SHP77 (cell line): ENCODE measurements around the gene DCDC2.
"Not testable (repeated sequence)": the region's sequence is repeated elsewhere in the genome, so short reads cannot be mapped to it uniquely, and the experiment has no call there.

ENCODE experiments used
- DNase-seq, 2 experiments: peaks; one replicate each; lab custom pipeline; 2025; lab: John Stamatoyannopoulos, UW

The DCDC2 gene

GRCh38 chr6:24258214-24258613 lies 99.6 kb downstream of the DCDC2 start:
- DNase-seq, result not testable (repeated sequence)

GRCh38 chr6:24257282-24257681 lies 100.6 kb downstream of the DCDC2 start:
- no peak for DNase-seq

- DNase-seq, result no peak
Observed at GRCh38 chr6:24255676-24256075, 102.2 kb downstream of the DCDC2 start.

GRCh38 chr6:24253360-24253759 lies 104.5 kb downstream of the DCDC2 start:
- no peak for DNase-seq

GRCh38 chr6:24252280-24252679 lies 105.6 kb downstream of the DCDC2 start:
- DNase-seq, result no peak

GRCh38 chr6:24251339-24251738 lies 106.5 kb downstream of the DCDC2 start:
- DNase-seq, result no peak

- DNase-seq, result no peak
Observed at GRCh38 chr6:24249926-24250325, 107.9 kb downstream of the DCDC2 start.

GRCh38 chr6:24245275-24245674 lies 112.6 kb downstream of the DCDC2 start:
- no peak for DNase-seq

- DNase-seq, result no peak
Observed at GRCh38 chr6:24242924-24243323, 114.9 kb downstream of the DCDC2 start.

GRCh38 chr6:24241779-24242178 lies 116.1 kb downstream of the DCDC2 start:
- not testable (repeated sequence) for DNase-seq

- no peak for DNase-seq
Observed at GRCh38 chr6:24240943-24241342, 116.9 kb downstream of the DCDC2 start.

- no peak for DNase-seq
Observed at GRCh38 chr6:24240380-24240928, 117.4 kb downstream of the DCDC2 start.

- no peak for DNase-seq
Observed at GRCh38 chr6:24238700-24239099, 119.2 kb downstream of the DCDC2 start.

GRCh38 chr6:24236779-24237178 lies 121.1 kb downstream of the DCDC2 start:
- DNase-seq, result not testable (repeated sequence)

GRCh38 chr6:24233813-24234442 lies 123.9 kb downstream of the DCDC2 start:
- DNase-seq, result no peak

- no peak for DNase-seq
Observed at GRCh38 chr6:24231438-24231977, 126.4 kb downstream of the DCDC2 start.

GRCh38 chr6:24229696-24230405 lies 128.0 kb downstream of the DCDC2 start:
- DNase-seq, result no peak

- DNase-seq, result no peak
Observed at GRCh38 chr6:24228681-24229255, 129.1 kb downstream of the DCDC2 start.

- no peak for DNase-seq
Observed at GRCh38 chr6:24228123-24228522, 129.7 kb downstream of the DCDC2 start.

- no peak for DNase-seq
Observed at GRCh38 chr6:24227556-24227955, 130.3 kb downstream of the DCDC2 start.

GRCh38 chr6:24226541-24226940 lies 131.3 kb downstream of the DCDC2 start:
- DNase-seq, result no peak

GRCh38 chr6:24225838-24226237 lies 132.0 kb downstream of the DCDC2 start:
- DNase-seq, result no peak
